Adrenal gland (tissue), 12 donors: ENCODE measurements around the gene PRELID1. TPM values are rescaled to one million over a fixed set of nuclear protein-coding genes. Genes with fewer than 3 reads are reported as not detected.

Source experiments
- DNase-seq, 7 donors: peaks; one replicate each; pipeline ENCODE4 v3.0.0-alpha.2; 2019 to 2020
- H3K27ac ChIP-seq, 5 donors: fragments of 200-600 bp; sonication (generic) in 4 of 5; 1 replicate in 3 of 5; 2 replicates in 2 of 5; pipeline versions ENCODE4 v1.5.1 to v1.8.0; 2016 to 2020; ENCODE audit warnings: mild to moderate bottlenecking in 1 of 5
- H3K27me3 ChIP-seq: fragments of 200-600 bp; 2 replicates; pipeline ENCODE4 v1.8.0; 2021
- H3K36me3 ChIP-seq, 2 donors: fragments of 200-600 bp; replicated peaks in 1 of 2; 1 replicate in 1 of 2; 2 replicates in 1 of 2; pipeline versions ENCODE4 v1.5.1 to v1.8.0; 2018 to 2022
- H3K4me1 ChIP-seq, 2 donors: fragments of 200-600 bp; replicated peaks in 1 of 2; 1 replicate in 1 of 2; 2 replicates in 1 of 2; pipeline versions ENCODE4 v1.5.1 to v1.8.0; 2018 to 2021
- H3K4me3 ChIP-seq, 4 donors: fragments of 200-600 bp; sonication (generic) in 3 of 4; one replicate each; pipeline ENCODE4 v1.5.1; 2016 to 2018
- H3K9me3 ChIP-seq, 3 donors: fragments of 200-600 bp; sonication (generic) in 1 of 3; replicated peaks in 1 of 3; 1 replicate in 2 of 3; 2 replicates in 1 of 3; pipeline versions ENCODE4 v1.5.1 to v1.8.0; 2016 to 2021
- POLR2A ChIP-seq, 2 donors: fragments of 450-650 bp; IDR thresholded peaks; one replicate each; pipeline ENCODE4 v1.6.1; 2017; ENCODE audit warnings: antibody characterized with exemption in 2 of 2, mild to moderate bottlenecking in 2 of 2, moderate library complexity in 1 of 2
- WGBS, 4 donors: extraction: QIAGEN DNeasy Blood & Tissue Kit in 2 of 4; methylation state at CpG; one replicate each; pipeline versions ENCODE4 v1.1.5 to v1.1.7; 2013 to 2017; 5-methylcytosine and 5-hydroxymethylcytosine counted together
- intact Hi-C, 2 donors: fragments of 100-400 bp; cut with DNase I; formaldehyde crosslinking; loops; one replicate each; pipeline versions ENCODE4 v1.14.1 to v1.15.0; 2022 to 2023
- polyA plus RNA-seq, 3 donors: library from polyadenylated mRNA; stranded (reverse); fragments of 200-250 nt in 2 of 3; fragments of 350-450 nt in 1 of 3; fragmentation: Illumina TruSeq in 1 of 3; extraction: RNeasy Lipid Tissue Mini Kit (QIAGEN cat#74804) in 1 of 3; gene quantifications; one replicate each; pipeline ENCODE4 v1.2.3, GENCODE V29; 2013 to 2014
- total RNA-seq, 9 donors: library from RNA; depleted of rRNA in 4 of 9; stranded (reverse); fragments of >200 nt in 4 of 9; fragments of 120-200 nt in 1 of 9; fragmentation: NEBNext Ultra II Directional in 1 of 9; extraction: Animal tissue kit (Norgen Biotek cat#: 25700) in 1 of 9; gene quantifications; one replicate each; pipeline versions ENCODE4 v1.1.0 to v1.2.4, GENCODE V29; 2013 to 2023
- TF ChIP-seq, protein P1 (sequence below), 6 experiments: fragments of 450-650 bp in 4 of 6; fragments of 200-600 bp in 2 of 6; sonication (generic) in 1 of 6; IDR thresholded peaks; 1 replicate in 5 of 6; 2 replicates in 1 of 6; pipeline versions ENCODE4 v1.5.1 to v1.8.0; 2016 to 2021; ENCODE audit warnings: antibody characterized with exemption in 6 of 6, mild to moderate bottlenecking in 2 of 6, moderate library complexity in 1 of 6
- donor health status: healthy with polysubstance abuse.
- donor health status: Bipolar disorder and iron deficiency.
- donor health status: DM: yes; HTN: yes; CAD: no.
- donor health status: DM: no; HTN: no; CAD: no.
- donor health status: DM: no; HTN: no; CAD: no.
- donor health status: DM: yes; HTN: yes; CAD: no.

The PRELID1 gene
- total and polyA plus RNA-seq, 12 donors = 52.3 to 217 (median 122) TPM

DNA sequence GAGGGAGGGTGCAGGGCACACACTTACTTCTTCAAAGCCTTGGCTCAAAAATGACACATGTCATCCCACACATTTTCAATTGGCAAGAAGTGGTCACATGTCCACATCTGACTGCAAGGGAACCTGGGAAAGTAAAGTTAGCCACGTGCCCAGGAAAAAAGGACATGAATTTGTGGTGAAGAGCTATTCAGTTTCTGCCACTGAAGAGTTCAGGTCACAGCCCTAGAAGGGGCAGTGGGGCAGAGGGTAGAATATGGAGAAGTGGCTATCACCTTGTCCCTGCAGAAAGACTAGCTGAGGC is 52.2 kb downstream of the PRELID1 start:
- WGBS, 4 donors = 8 to 17% (median 13%) methylated on average over 1 of the region's 1 CpG
- H3K9me3 ChIP-seq = no peaks in the 10 kb centered on the region
- DNase-seq = no peak
- no peaks in the 10 kb centered on the region for H3K27me3 ChIP-seq
- no peak overlapping the region for H3K4me3 ChIP-seq
- intact Hi-C loops = no loop called here
- no peak overlapping the region for H3K27ac ChIP-seq
- TF ChIP-seq, protein P1, sequence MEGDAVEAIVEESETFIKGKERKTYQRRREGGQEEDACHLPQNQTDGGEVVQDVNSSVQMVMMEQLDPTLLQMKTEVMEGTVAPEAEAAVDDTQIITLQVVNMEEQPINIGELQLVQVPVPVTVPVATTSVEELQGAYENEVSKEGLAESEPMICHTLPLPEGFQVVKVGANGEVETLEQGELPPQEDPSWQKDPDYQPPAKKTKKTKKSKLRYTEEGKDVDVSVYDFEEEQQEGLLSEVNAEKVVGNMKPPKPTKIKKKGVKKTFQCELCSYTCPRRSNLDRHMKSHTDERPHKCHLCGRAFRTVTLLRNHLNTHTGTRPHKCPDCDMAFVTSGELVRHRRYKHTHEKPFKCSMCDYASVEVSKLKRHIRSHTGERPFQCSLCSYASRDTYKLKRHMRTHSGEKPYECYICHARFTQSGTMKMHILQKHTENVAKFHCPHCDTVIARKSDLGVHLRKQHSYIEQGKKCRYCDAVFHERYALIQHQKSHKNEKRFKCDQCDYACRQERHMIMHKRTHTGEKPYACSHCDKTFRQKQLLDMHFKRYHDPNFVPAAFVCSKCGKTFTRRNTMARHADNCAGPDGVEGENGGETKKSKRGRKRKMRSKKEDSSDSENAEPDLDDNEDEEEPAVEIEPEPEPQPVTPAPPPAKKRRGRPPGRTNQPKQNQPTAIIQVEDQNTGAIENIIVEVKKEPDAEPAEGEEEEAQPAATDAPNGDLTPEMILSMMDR (IDR thresholded peaks at IDR 0.05) = no peak
- TF ChIP-seq POLR2A (IDR thresholded peaks at IDR 0.05) = no peak
- peaks cover under 1 to 6% of the 10 kb centered on the region in 2 donors for H3K4me1 ChIP-seq
- H3K36me3 ChIP-seq = no peaks in the 10 kb centered on the region

Other genes starting within 250 kb of the PRELID1 start
- gene FGFR4, start 216.9 kb upstream of the PRELID1 start, total RNA-seq = 100 to 1,000 TPM in 1 of 9 donors, 10 to 100 TPM in 8; 16.3 to 106 (median 31.9) TPM
- 10 to 100 TPM; 12.3 to 14.6 (median 12.5) TPM for gene FGFR4, start 216.9 kb upstream of the PRELID1 start, polyA plus RNA-seq
- gene NSD1, start 170.0 kb upstream of the PRELID1 start, total RNA-seq = 10 to 100 TPM; 21.3 to 73.9 (median 49.6) TPM
- gene NSD1, start 170.0 kb upstream of the PRELID1 start, polyA plus RNA-seq = 10 to 100 TPM in 2 of 3 donors, 1 to 10 TPM in 1; 6.4 to 22.9 (median 10.2) TPM
- gene RAB24, start 80 bp upstream of the PRELID1 start, total RNA-seq = 10 to 100 TPM; 36.9 to 72.6 (median 51.3) TPM
- 100 to 1,000 TPM in 1 of 3 donors, 10 to 100 TPM in 2; 29.4 to 134 (median 95.2) TPM for gene RAB24, start 80 bp upstream of the PRELID1 start, polyA plus RNA-seq
- gene MXD3, start 8.1 kb downstream of the PRELID1 start, total RNA-seq = 10 to 100 TPM in 1 of 9 donors, 1 to 10 TPM in 7, under 1 TPM in 1; 0.85 to 18.1 (median 3.5) TPM
- gene MXD3, start 8.1 kb downstream of the PRELID1 start, polyA plus RNA-seq = 10 to 100 TPM in 2 of 3 donors, under 1 TPM in 1; 0.16 to 42.6 (median 26.2) TPM
- gene LMAN2, start 47.9 kb downstream of the PRELID1 start, total RNA-seq = 100 to 1,000 TPM; 109 to 398 (median 160) TPM
- 100 to 1,000 TPM in 1 of 3 donors, 10 to 100 TPM in 2; 85.7 to 147 (median 97.4) TPM for gene LMAN2, start 47.9 kb downstream of the PRELID1 start, polyA plus RNA-seq
- 10 to 100 TPM in 6 of 9 donors, 1 to 10 TPM in 3; 4.4 to 36.3 (median 14.7) TPM for gene RGS14, start 54.1 kb downstream of the PRELID1 start, total RNA-seq
- gene RGS14, start 54.1 kb downstream of the PRELID1 start, polyA plus RNA-seq = 10 to 100 TPM in 2 of 3 donors, 1 to 10 TPM in 1; 2.3 to 19.8 (median 18.5) TPM
- not detected for gene SLC34A1, start 80.6 kb downstream of the PRELID1 start, total RNA-seq
- gene SLC34A1, start 80.6 kb downstream of the PRELID1 start, polyA plus RNA-seq = not detected
- gene PFN3, start 96.9 kb downstream of the PRELID1 start, total RNA-seq = not detected
- not detected for gene PFN3, start 96.9 kb downstream of the PRELID1 start, polyA plus RNA-seq
- under 1 TPM in 7 of 9 donors, not detected in 2; 0.11 to 0.69 (median 0.20) TPM for gene F12, start 105.8 kb downstream of the PRELID1 start, total RNA-seq
- under 1 TPM in 2 of 3 donors, not detected in 1; 0.47 to 0.80 TPM for gene F12, start 105.8 kb downstream of the PRELID1 start, polyA plus RNA-seq
- 10 to 100 TPM; 16.2 to 31.9 (median 22.3) TPM for gene GRK6, start 122.9 kb downstream of the PRELID1 start, total RNA-seq
- 10 to 100 TPM in 2 of 3 donors, 1 to 10 TPM in 1; 3.5 to 15.3 (median 11.2) TPM for gene GRK6, start 122.9 kb downstream of the PRELID1 start, polyA plus RNA-seq
- 10 to 100 TPM in 1 of 9 donors, 1 to 10 TPM in 7, under 1 TPM in 1; 0.55 to 13.5 (median 6.1) TPM for gene PRR7, start 143.0 kb downstream of the PRELID1 start, total RNA-seq
- 1 to 10 TPM in 2 of 3 donors, not detected in 1; 5.4 to 9.8 TPM for gene PRR7, start 143.0 kb downstream of the PRELID1 start, polyA plus RNA-seq
- 10 to 100 TPM; 11.1 to 17.5 (median 12.5) TPM for gene DBN1, start 169.8 kb downstream of the PRELID1 start, total RNA-seq
- gene DBN1, start 169.8 kb downstream of the PRELID1 start, polyA plus RNA-seq = 10 to 100 TPM in 2 of 3 donors, 1 to 10 TPM in 1; 5.1 to 47.1 (median 19.1) TPM
- gene PDLIM7, start 193.8 kb downstream of the PRELID1 start, total RNA-seq = 10 to 100 TPM; 10.4 to 63.2 (median 38.7) TPM
- 100 to 1,000 TPM in 2 of 3 donors, 1 to 10 TPM in 1; 6.5 to 246 (median 131) TPM for gene PDLIM7, start 193.8 kb downstream of the PRELID1 start, polyA plus RNA-seq
- gene DOK3, start 206.0 kb downstream of the PRELID1 start, total RNA-seq = 10 to 100 TPM in 6 of 9 donors, 1 to 10 TPM in 3; 1.5 to 49.1 (median 11.9) TPM
- 10 to 100 TPM in 2 of 3 donors, 1 to 10 TPM in 1; 2.3 to 38.5 (median 10.7) TPM for gene DOK3, start 206.0 kb downstream of the PRELID1 start, polyA plus RNA-seq
- gene DDX41, start 213.2 kb downstream of the PRELID1 start, total RNA-seq = 100 to 1,000 TPM in 6 of 9 donors, 10 to 100 TPM in 3; 71.4 to 180 (median 112) TPM
- 100 to 1,000 TPM in 2 of 3 donors, 10 to 100 TPM in 1; 47.0 to 145 (median 124) TPM for gene DDX41, start 213.2 kb downstream of the PRELID1 start, polyA plus RNA-seq